GM19395 (cell line): ENCODE measurements around the gene TTC31.

Experiments used
- ATAC-seq: cut with Tn5 transposase; IDR thresholded peaks from one replicate; pipeline ENCODE4 v1.9.1; 2021; ENCODE audit warnings: mild to moderate bottlenecking, moderate library complexity; ENCODE audit not compliant: unreplicated experiment

TTC31 gene

GRCh38 chr2:74524955-74525716 is 42.3 kb downstream of the TTC31 start:
- ATAC-seq = no peak

- no peak for ATAC-seq
Observed at GRCh38 chr2:74525717-74526648, 43.1 kb downstream of the TTC31 start, which contains the start of gene DQX1. Gene DQX1 (minus strand): TSS chr2:74526231. CDS start chr2:74525729, 502 bp downstream.

DNA sequence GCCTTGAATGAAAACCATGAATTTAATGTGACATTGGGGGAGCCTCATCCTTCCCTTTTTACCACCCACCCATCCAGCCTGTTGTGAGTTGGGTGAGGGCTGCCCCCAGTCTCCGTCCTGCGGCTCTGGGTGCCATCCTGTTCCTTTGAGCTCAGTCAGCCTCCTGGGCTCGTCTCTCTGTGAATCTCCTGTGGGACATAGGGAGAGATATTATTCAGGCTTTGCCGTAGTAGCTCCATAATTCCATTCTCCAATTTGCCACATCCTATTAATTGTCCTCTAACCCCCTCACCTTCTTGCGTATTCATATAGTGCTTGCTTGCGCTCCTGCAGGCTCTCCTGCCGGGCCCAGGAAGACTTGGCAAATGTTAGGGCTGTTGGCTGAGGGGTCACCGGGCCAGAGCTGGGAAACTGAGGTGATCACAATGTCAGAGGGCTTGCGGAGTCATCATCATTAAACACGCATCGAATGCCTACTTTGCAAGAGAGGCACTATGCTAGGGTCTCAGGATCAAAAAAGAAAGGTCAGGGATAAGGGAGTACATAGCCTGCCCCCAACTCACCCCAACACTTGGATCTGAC is 43.9 kb downstream of the TTC31 start:
- ATAC-seq = no peak

DNA sequence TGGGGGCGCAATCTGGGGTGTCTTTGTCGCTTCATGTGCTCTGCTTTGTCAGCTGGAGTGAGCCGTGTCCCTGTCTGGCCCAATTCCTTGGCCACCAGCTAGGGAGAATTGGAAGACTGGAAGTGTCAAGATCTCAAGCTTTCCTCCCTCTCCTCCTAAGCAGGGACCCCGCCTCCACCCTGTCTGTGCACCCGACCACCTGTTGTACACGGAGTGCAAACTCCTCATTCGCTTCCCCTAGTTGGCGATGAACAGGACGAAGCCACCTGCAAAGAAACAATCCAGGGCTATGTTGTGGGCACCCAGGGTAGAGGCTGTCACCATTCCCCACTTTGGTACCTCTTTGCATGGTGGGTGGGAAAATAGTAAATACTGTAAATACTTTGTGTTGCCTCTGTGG is 44.9 kb downstream of the TTC31 start:
- no peak for ATAC-seq

DNA sequence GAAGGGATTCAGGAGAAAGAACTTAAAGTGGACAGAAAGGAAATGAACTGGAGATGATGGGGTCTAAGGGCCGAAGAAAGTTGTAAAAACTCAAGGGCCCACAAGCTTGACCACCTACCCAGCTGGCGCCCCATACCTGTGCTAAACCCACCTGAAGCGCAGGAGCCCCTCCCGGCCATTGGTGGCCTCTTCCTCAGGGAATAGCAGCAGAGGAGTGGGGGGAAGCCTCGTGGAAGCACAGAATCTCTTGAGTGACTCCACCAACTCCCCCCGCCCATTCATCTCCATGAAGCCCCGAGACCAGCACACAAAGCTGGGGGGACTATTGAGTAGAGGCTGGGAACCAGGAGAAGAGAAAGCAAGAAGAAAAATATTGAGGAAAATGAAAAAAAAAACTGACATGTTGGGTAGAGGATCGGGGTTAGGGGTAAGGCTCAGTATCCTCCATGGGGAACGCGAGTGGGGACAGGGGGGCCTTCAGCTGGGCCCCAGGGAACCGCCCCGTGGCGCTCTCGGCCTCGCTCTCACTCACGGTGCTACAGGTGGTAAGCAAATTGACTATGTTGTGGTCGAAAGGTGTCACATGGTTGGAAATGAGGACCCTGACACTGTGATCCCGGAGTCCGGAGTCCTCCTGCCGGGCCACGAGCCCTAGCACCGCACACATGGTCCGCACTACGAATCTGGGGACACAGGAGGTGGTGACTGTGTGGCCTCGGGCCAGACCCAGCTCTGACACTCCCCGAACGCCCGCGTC is 45.9 kb downstream of the TTC31 start:
- ATAC-seq = peak; percentile 15

GRCh38 chr2:74529357-74530238 is 46.7 kb downstream of the TTC31 start, which contains the start of the genes AUP1 and HTRA2:
Gene AUP1 (minus strand): TSS chr2:74529706. CDS start chr2:74529629, 77 bp downstream.
Gene HTRA2 (plus strand): TSS chr2:74529933. CDS start chr2:74530007, 74 bp downstream.
- peak; percentile 82 for ATAC-seq

DNA sequence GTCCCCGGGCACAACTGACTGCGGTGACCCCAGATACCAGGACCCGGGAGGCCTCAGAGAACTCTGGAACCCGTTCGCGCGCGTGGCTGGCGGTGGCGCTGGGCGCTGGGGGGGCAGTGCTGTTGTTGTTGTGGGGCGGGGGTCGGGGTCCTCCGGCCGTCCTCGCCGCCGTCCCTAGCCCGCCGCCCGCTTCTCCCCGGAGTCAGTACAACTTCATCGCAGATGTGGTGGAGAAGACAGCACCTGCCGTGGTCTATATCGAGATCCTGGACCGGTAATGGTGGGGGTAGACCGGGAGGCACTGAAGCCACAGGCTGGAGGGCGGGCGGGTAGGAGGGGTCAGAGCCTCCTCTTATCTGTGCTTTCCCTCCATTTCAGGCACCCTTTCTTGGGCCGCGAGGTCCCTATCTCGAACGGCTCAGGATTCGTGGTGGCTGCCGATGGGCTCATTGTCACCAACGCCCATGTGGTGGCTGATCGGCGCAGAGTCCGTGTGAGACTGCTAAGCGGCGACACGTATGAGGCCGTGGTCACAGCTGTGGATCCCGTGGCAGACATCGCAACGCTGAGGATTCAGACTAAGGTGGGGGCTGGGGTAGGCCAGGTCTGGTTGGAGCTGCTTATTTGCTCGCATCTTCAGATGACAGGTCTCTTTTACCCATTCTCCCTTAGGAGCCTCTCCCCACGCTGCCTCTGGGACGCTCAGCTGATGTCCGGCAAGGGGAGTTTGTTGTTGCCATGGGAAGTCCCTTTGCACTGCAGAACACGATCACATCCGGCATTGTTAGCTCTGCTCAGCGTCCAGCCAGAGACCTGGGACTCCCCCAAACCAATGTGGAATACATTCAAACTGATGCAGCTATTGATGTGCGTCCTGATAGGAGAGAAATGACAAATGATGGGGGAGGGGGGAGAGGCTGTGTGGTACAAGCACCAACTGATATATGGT is 47.6 kb downstream of the TTC31 start:
- peak; percentile 41 for ATAC-seq

GRCh38 chr2:74531666-74532065 is 48.8 kb downstream of the TTC31 start:
- ATAC-seq = no peak

DNA sequence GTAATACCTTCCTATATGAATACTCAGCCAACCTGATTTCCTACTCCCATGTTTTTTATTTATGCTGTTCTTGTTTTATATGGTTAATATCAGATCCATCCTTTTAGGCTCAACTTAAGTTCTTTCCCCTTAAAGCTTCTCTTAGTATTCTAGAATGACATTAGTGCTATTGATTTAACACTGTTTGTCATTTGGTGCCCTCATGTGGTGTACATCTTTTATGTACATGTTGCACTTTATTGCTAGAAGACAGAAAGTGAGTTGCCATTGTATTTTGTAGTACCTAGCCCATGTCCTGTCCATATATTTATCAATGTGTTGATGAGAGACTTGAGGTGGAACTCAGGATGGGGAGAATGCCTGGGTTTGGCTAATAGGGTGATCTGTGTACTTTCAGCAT is 49.3 kb downstream of the TTC31 start:
- no peak for ATAC-seq

- no peak for ATAC-seq
Observed at GRCh38 chr2:74533464-74533863, 50.6 kb downstream of the TTC31 start.

DNA sequence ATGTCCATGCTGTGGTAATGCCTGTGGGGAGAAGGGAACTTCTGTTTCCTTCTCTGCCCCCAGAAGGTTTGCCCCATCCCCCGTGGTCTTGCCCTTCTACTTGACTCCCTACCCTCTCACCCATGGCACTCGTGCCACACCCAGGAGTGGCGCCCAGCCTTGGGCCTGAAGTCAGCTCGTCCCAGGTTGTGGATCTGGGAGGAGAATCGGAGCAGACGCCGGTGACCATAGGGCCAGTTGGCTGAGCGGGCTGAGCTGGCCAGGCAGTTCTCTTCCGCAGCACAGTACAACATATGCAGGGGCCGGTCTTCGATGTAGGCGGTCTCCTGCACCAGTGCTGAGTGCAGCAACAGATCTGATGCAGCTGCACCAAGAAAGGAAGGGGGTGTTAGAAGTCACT is 51.5 kb downstream of the TTC31 start:
- ATAC-seq = no peak

DNA sequence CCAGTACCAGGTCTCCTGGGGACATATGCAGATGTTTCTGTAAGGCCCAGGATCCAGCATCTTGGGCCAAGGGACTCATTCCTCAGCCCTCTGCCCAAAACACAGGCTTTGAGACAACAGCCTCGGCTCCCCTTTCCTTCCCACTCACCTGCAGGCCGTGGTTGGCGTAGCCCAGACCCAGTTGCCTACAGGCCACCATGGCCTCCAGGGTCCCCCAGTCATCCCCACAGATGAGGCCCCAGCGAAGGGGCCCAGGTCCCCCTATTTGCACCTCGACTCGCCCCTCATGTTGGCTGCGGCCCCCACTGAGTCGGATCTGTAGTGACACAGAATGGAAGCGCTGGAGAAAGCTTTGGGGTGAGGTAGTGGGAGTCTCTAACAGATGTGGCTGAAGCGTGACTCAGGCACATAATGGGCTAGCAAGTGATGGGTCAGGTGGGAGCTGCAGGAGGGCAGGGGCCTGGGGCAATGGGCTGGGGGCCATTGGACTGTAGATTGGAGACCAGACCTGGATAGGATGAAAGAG is 52.6 kb downstream of the TTC31 start:
- ATAC-seq = no peak

- no peak for ATAC-seq
Observed at GRCh38 chr2:74536166-74536950, 53.5 kb downstream of the TTC31 start.

- ATAC-seq = no peak
Observed at GRCh38 chr2:74537140-74537539, 54.3 kb downstream of the TTC31 start.

DNA sequence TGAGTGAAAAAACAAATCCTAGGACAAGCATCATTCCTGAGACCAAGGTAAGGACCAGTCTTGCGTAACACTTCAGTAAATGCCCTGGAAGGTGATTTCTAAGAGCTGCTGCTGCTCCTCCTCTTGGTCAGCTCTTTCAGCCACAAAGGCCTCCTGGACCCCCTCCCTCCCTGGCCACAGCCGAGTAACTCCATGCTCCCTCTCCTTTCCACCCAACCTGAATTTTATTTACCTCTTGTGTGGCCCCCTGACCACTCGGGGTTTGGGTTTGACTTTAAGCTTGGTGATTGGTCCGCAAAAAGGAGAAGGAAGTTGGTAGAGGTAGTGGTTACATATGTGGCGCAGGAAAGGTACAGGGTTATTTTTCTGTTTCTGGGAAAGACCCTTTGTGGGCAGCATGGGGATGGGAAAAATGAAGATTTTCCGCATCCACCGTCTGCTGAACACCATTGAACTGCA is 56.0 kb downstream of the TTC31 start:
- ATAC-seq = no peak

- ATAC-seq = no peak
Observed at GRCh38 chr2:74540291-74540690, 57.4 kb downstream of the TTC31 start.

DNA sequence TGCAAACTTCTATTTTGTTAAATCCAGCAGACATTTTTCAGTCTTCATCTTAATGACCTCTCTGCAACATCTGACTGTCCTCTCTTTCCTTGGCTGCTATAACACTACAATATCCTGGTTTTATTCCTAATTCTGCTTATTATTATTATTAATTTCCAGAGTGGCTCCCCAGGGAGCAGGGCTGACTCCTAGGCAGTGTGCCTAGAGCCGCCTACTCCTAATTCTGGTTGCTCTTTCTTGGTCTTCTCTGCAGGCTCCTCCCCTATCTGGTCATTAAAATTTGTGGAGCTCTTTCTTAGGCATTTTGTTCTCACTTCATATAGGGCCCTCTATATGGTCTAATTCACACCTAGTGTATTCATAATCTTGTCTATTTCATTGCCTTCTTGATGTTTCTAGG is 60.1 kb downstream of the TTC31 start:
- no peak for ATAC-seq
